Prostate gland (tissue), 2 donors: ENCODE data around the gene CENPP. TPM values are rescaled to one million over a fixed set of nuclear protein-coding genes. Genes with fewer than 3 reads are reported as not detected.

Source experiments
- DNase-seq: peaks from one replicate; pipeline ENCODE4 v3.0.0-alpha.2; 2019; ENCODE audit warnings: low spot score
- H3K27ac ChIP-seq, 2 donors: fragments of 200-600 bp; sonication (generic); 2 replicates each; pipeline ENCODE4 v1.5.1; 2017 to 2019
- H3K27me3 ChIP-seq: fragments of 200-600 bp; sonication (generic); replicated peaks from 2 replicates; pipeline ENCODE4 v1.5.1; 2019; ENCODE audit not compliant: insufficient read depth
- H3K36me3 ChIP-seq, 2 donors: fragments of 200-600 bp; sonication (generic); 1 replicate in 1 of 2; 2 replicates in 1 of 2; pipeline versions ENCODE4 v1.5.1 to v1.8.1; 2017 to 2019
- H3K4me1 ChIP-seq: fragments of 200-600 bp; sonication (generic); replicated peaks from 2 replicates; pipeline ENCODE4 v1.5.1; 2019
- H3K4me3 ChIP-seq, 2 donors: fragments of 200-600 bp; sonication (generic); 2 replicates each; pipeline ENCODE4 v1.5.1; 2017 to 2019
- H3K9me3 ChIP-seq: fragments of 200-600 bp; sonication (generic); 2 replicates; pipeline ENCODE4 v1.5.1; 2017
- POLR2A ChIP-seq: fragments of 450-650 bp; IDR thresholded peaks from one replicate; pipeline ENCODE4 v1.6.1; 2016; ENCODE audit warnings: antibody characterized with exemption, mild to moderate bottlenecking
- POLR2AphosphoS5 ChIP-seq: sonication (generic); formaldehyde crosslinking; IDR thresholded peaks from one replicate; pipeline ENCODE4 v1.6.1; 2017; ENCODE audit warnings: antibody characterized with exemption
- WGBS: methylation state at CpG from one replicate; pipeline ENCODE4 v1.1.5; 2018; 5-methylcytosine and 5-hydroxymethylcytosine counted together
- intact Hi-C: fragments of 100-400 bp; cut with DNase I; formaldehyde crosslinking; loops from one replicate; pipeline ENCODE4 v1.14.2; 2022
- total RNA-seq, 2 donors: library from RNA; depleted of rRNA; stranded (reverse); fragments of >200 nt; gene quantifications; one replicate each; pipeline ENCODE4 v1.1.0, GENCODE V29; 2016
- TF ChIP-seq, protein P1 (sequence below), 4 experiments: fragments of 200-600 bp in 2 of 4; fragments of 450-650 bp in 2 of 4; sonication (generic) in 2 of 4; IDR thresholded peaks; 1 replicate in 3 of 4; 2 replicates in 1 of 4; pipeline ENCODE4 v1.5.1; 2016 to 2019; ENCODE audit warnings: antibody characterized with exemption in 4 of 4, mild to moderate bottlenecking in 2 of 4, moderate library complexity in 2 of 4

CENPP gene
- total RNA-seq, 2 donors from 2014 or later: 1.4 to 21.5 TPM

DNA sequence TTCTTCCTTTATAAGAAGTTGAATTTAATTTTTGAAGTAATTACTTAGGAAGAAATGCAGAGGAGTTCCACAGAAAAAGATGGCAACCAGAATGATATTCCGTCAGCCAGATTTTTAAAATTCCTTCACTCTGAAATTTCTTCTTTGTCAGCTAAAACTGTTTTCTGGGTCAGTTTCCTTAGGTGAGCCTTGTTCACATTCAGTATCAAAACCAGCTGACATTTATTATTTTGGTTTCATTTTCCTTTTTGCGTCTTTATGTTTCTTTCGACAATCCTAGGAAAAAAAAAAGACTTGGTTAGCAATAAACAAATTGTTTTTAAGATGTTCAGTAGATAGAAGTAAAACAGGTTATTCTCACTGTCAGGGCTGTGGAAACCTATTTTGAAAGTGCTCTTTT is 28.1 kb upstream of the CENPP start:
- WGBS: 87% methylated on average over 3 of the region's 3 CpGs
- no peaks in the 10 kb centered on the region for H3K27me3 ChIP-seq
- no peak overlapping the region for H3K4me3 ChIP-seq
- DNase-seq: no peak
- TF ChIP-seq POLR2AphosphoS5 (no peak), POLR2A (no peak)
- TF ChIP-seq, protein P1, sequence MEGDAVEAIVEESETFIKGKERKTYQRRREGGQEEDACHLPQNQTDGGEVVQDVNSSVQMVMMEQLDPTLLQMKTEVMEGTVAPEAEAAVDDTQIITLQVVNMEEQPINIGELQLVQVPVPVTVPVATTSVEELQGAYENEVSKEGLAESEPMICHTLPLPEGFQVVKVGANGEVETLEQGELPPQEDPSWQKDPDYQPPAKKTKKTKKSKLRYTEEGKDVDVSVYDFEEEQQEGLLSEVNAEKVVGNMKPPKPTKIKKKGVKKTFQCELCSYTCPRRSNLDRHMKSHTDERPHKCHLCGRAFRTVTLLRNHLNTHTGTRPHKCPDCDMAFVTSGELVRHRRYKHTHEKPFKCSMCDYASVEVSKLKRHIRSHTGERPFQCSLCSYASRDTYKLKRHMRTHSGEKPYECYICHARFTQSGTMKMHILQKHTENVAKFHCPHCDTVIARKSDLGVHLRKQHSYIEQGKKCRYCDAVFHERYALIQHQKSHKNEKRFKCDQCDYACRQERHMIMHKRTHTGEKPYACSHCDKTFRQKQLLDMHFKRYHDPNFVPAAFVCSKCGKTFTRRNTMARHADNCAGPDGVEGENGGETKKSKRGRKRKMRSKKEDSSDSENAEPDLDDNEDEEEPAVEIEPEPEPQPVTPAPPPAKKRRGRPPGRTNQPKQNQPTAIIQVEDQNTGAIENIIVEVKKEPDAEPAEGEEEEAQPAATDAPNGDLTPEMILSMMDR (IDR thresholded peaks at IDR 0.05): no peak
- peaks cover 7% of the 10 kb centered on the region for H3K4me1 ChIP-seq
- no peaks in the 10 kb centered on the region for H3K9me3 ChIP-seq
- no peak overlapping the region for H3K27ac ChIP-seq
- intact Hi-C loops: no loop called here
- no peaks in the 10 kb centered on the region for H3K36me3 ChIP-seq

DNA sequence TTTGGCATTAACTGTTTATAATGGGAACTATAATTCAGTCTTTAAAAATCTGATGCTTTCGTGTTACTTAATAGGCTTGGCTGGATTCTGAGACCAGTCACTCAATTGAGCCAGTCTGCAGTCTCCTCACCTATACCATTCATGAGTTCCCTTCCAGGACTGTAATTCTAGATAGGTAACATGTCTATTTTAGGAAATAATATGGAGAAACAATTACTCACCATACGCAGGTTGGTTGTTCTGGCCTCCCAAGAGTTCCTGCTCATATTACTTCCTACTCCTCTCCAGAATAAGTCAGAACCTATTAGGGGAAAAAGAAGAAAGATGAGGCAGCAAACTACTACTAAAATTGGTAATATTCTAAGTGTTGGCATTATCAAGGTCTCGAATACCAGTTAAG is 27.7 kb upstream of the CENPP start:
- Histone ChIP-seq H3K4me1 (peaks cover 7% of the 10 kb centered on the region), H3K4me3 (no peak overlapping the region), H3K9me3 (no peaks in the 10 kb centered on the region), H3K27ac (no peak overlapping the region), H3K27me3 (no peaks in the 10 kb centered on the region), H3K36me3 (no peaks in the 10 kb centered on the region)
- intact Hi-C loops: no loop called here
- 79% methylated on average over 3 of the region's 3 CpGs for WGBS
- DNase-seq: no peak
- TF ChIP-seq POLR2AphosphoS5 (no peak), POLR2A (no peak)
- TF ChIP-seq, protein P1 (IDR thresholded peaks at IDR 0.05): no peak

DNA sequence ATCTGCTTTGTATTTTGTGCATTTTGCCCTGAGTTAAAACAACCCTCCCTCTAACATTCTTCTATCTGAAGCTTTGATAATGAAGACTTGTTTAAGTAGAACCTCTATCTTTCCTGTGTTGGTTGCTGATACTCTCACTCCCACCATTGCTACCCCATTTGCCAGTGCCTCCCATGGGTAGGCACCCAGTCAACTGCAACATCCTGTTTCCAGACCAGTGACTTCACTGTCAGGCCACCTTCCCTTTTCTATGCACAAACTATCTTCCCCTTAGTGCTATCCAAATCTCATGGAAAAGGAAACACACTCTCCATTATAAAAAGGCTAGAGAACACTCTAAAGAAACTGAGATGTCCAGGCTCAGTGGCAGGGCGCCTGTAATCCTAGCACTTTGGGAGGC is 26.6 kb upstream of the CENPP start:
- WGBS: 94% methylated on average over 1 of the region's 1 CpG
- Histone ChIP-seq H3K9me3 (no peaks in the 10 kb centered on the region), H3K4me3 (no peak overlapping the region), H3K27ac (no peak overlapping the region), H3K4me1 (peaks cover 6% of the 10 kb centered on the region), H3K36me3 (no peaks in the 10 kb centered on the region), H3K27me3 (no peaks in the 10 kb centered on the region)
- DNase-seq: no peak
- intact Hi-C loops: no loop called here
- TF ChIP-seq POLR2AphosphoS5: no peak
- TF ChIP-seq, protein P1 (IDR thresholded peaks at IDR 0.05): no peak
- TF ChIP-seq POLR2A: no peak

DNA sequence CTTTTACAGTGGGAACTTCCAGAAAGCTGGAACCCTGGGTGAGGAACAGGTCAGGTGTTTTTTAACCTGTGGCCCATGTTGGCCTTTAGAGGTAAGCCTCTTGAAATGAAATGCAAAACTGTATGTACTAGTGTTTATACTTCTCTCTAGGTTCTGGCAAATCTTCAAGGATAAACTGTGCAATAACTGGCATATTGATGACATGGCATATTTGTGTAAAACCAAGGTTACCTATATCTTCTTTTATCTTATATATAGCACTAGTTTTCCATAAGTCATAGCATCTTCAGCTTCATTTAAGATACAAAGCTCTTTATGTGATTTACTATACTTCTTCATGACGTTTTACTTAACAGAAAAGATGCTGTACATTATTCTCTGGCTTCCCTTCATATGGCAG is 24.8 kb upstream of the CENPP start:
- H3K4me3 ChIP-seq: no peak overlapping the region
- 74% methylated on average over 1 of the region's 1 CpG for WGBS
- peaks cover 8 to 9% of the 10 kb centered on the region in 2 donors for H3K36me3 ChIP-seq
- no peak overlapping the region for H3K27ac ChIP-seq
- H3K4me1 ChIP-seq: no peaks in the 10 kb centered on the region
- no peak for TF ChIP-seq POLR2A
- TF ChIP-seq, protein P1 (IDR thresholded peaks at IDR 0.05): no peak
- no peak for TF ChIP-seq POLR2AphosphoS5
- intact Hi-C loops: no loop called here
- DNase-seq: no peak
- no peaks in the 10 kb centered on the region for H3K27me3 ChIP-seq
- H3K9me3 ChIP-seq: no peaks in the 10 kb centered on the region

DNA sequence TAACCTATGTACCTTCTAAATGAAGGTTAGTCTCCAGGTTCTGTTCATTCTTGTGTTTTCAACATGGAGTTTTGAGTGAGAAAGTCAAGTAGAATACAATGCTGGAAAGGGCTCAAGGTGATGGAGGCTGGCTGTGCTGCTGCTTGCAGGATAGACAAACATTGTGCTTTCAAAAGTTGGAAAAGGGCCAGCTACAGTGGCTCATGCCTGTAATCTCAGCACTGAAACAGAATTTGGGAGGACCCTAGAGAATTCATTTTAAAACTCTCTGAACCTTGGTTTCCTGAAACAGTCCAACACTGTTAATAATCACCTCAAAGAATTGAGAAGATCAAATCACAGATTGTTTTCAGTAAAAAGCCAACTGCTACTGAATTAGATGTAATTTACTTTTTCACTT is 16.9 kb upstream of the CENPP start:
- DNase-seq: peak; percentile 31
- Histone ChIP-seq H3K4me3 (no peak overlapping the region), H3K9me3 (no peaks in the 10 kb centered on the region), H3K27ac (no peak overlapping the region), H3K27me3 (no peaks in the 10 kb centered on the region), H3K36me3 (peaks cover 9 to 13% of the 10 kb centered on the region in 2 donors), H3K4me1 (no peaks in the 10 kb centered on the region)
- TF ChIP-seq POLR2AphosphoS5: no peak
- TF ChIP-seq POLR2A: no peak
- TF ChIP-seq, protein P1 (IDR thresholded peaks at IDR 0.05): no peak
- intact Hi-C loops: no loop called here
